Stimulated activated CD4-positive, alpha-beta T cell treated with anti-CD3 and anti-CD28 coated beads, TNF-alpha, amount 100 ng/mL, for 48 hours (primary cell): ENCODE data around the gene ANP32A.
"Not testable (repeated sequence)": the region's sequence is repeated elsewhere in the genome, so short reads cannot be mapped to it uniquely, and the experiment has no call there.

ENCODE experiments used
- DNase-seq, 3 donors: peaks; one replicate each; pipeline ENCODE4 v3.0.0-alpha.2; 2020; ENCODE audit warnings: low read depth in 3 of 3

Gene ANP32A

GRCh38 chr15:68781766-68782588 is 38.7 kb downstream of the ANP32A start:
- peak in 1 of 3 donors; percentile 8 for DNase-seq

DNA sequence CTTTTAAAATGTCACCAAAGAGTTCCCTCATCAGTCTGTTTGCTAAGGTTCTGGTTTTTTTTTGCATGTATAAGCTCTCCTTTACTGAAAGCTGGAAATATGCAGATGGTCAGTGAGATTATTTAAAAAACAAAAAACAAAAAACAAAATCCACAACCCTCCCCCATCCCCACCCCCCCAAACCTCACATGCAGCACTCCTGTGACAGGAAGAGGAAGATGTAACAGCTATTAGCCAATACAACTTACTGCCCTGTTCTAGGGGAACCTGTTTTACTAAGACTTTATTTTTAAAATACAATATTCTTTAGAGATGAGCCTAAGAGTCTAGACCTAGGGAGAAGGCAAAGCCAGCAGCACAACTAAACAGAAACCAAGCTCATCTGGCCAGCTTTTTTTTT is 39.5 kb downstream of the ANP32A start:
- DNase-seq = no peak

DNA sequence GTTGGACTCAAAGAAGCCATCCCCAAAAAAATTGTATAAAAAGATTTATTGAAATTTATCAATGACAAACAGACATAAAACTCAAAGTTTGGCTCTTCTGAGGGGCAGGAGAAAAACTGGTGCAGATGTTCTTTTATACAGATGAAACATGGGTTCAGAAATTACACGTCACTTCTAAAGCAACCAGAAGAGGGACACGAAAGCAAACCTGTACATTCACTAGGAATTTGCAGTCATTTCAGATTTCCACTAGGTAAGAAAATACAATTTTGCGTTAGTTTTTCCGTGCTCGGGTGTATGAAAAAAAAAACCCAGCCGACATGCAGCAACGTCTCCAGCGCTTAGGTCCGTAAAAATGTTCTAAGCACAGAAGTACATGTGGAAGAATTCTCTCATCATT is 41.8 kb downstream of the ANP32A start:
- no peak for DNase-seq

DNA sequence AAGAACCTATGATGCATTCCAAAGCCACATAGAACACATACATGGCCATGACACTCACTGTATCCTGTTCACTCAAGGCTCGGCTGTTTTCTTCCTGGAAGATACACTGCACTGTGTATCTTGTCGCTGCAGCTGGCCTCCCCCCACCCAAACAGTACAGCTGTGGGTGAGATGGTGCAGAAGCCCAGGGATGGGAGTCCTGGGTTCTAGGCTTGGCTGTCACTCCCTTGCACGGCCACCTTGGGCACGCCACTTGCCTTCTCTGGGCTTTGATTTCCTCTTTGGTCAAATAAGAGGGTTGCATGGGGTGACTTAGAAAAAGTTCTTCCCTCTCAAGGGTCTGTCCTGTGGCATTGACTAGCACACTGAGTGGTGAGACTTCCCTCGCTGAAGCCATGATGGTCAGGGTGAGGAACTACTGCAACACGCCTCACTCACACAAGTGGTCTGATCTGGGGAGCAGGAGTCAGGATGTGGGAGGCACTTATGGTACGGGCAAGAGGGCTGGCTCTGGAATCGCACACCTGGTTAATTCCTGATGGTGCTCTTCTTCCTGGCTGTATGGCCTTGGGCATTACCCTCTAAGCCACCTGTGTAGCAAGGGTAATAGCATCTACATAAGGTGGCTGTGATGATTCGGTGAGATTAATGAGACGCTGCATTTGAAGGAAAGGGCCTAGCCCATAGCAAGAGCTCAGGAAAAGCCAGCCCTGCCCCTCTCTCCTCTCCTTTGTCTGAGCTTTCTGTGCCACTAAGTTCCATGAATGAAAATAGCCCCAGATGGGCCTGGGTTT is 44.0 kb downstream of the ANP32A start:
- no peak for DNase-seq

DNA sequence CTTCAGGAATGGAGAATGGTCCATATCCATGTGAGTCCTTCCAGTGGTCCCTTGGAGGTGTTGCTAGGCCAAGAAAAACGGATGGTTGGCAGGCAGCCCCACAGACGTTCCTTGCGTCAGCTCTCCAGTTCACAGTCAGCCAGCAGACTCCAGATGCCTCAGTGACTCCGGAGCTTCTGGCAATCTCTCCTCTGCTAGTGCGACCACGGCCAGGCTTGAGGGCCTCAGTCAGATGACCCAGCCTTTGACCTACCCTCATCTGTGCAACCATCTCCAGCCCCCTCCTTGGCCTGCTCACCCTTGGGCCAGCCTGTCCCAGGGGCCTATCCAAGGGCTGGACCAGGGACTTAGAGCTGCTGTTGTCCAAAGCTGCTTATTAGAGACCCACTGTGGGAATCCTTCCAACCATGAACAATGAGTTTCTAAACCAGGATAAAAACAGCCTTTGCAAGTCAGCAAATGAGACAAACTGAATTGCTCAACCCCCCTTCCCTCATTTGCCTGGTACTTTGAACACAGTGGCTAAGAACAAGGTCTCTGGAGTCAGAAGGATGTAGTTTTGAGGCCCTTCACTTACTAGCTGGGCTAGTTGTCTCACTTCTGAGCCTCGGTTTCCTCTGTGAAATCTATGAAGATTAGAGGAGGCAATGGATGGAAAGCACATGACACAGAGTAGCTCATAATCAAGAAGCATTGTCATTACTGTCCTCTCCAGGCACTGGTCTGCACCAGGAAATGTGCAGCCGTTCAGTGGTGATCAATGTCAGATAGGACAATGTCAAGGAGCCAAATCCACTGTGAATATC is 44.8 kb downstream of the ANP32A start:
- no peak for DNase-seq

- no peak for DNase-seq
Observed at GRCh38 chr15:68775236-68775577, 45.5 kb downstream of the ANP32A start.

- no peak for DNase-seq
Observed at GRCh38 chr15:68774521-68775235, 46.0 kb downstream of the ANP32A start.

- DNase-seq = no peak
Observed at GRCh38 chr15:68774120-68774519, 46.6 kb downstream of the ANP32A start.

GRCh38 chr15:68773036-68773435 is 47.7 kb downstream of the ANP32A start:
- DNase-seq = no peak

DNA sequence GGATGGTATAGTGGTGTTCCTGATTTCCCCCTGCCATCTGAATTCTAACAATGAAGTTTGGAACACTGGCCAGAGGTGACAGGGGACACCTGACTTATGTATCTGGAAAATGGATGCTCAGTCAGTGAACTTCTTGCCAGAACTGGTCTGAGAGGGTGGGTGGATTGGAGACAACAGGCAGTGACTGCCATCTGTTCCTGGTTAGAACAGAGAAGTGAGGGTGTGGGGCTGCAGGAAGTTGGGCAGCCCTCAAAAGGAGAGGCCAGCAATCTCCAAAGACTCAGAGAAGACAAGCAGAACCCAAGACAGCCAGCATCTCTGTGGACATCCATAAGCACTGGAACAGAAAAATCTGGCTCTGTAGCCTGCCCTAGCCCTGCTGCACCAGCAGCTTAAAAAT is 50.5 kb downstream of the ANP32A start:
- no peak for DNase-seq

- no peak for DNase-seq
Observed at GRCh38 chr15:68769702-68770101, 51.0 kb downstream of the ANP32A start.

- DNase-seq = no peak
Observed at GRCh38 chr15:68768321-68768720, 52.4 kb downstream of the ANP32A start.

DNA sequence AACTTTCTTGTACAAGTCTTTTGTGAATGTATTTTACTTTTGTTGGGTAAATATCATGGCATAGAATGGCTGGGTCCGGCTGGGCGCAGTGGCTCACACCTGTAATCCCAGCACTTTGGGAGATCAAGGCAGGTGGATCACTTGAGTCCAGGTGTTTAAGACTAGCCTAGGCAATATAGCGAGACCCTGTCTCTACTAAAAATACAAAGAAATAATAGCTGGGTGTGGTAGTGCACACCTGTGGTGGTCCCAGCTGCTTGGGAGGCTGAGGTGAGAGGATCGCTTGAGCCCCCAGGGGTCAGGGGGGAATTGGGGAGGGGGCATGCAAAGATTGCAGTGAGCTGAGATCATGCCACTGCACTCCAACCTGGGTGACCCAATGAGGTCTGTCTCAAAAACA is 52.9 kb downstream of the ANP32A start:
- no peak for DNase-seq

- DNase-seq = no peak
Observed at GRCh38 chr15:68765602-68766368, 54.9 kb downstream of the ANP32A start.

DNA sequence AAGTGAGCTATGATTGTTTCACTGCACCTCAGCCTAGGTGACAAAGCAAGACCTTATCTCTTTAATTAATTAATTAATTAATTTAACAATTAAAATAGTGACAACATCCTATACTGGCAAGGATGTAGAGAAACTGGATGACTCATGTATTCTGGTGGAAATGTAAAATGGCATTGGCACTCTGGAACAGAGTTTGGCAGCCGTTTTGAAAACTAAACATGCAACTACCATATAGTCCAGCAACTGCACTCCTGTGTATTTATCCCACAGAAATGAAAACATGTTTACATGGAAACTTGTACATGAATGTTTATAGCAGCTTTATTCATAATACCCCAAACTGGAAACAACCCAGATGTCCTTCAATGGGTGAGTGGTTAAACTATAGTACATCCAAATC is 56.6 kb downstream of the ANP32A start:
- no peak for DNase-seq

GRCh38 chr15:68763063-68763462 is 57.6 kb downstream of the ANP32A start:
- DNase-seq = no peak

- not testable (repeated sequence) for DNase-seq
Observed at GRCh38 chr15:68759982-68760579, 60.6 kb downstream of the ANP32A start.

DNA sequence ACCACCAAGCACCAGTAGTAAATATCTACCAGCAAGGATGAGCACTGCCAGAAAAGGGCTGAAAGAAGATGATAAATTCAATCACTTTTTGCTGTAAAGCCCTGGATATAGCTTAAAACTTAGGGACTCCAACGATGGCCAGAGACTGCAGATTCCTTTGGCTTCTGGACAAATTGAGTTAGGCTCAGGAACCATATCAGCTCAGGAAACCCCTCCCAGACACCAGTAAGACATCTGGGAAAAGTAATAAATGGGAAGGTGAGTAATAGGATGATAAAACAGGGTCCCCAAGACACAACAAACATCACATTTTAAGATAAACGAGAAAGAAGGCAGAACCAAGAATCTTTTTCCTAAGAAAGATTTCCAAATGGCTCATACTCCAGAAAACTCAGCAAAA is 65.0 kb downstream of the ANP32A start:
- DNase-seq = no peak

- DNase-seq = no peak
Observed at GRCh38 chr15:68751622-68752021, 69.1 kb downstream of the ANP32A start.

DNA sequence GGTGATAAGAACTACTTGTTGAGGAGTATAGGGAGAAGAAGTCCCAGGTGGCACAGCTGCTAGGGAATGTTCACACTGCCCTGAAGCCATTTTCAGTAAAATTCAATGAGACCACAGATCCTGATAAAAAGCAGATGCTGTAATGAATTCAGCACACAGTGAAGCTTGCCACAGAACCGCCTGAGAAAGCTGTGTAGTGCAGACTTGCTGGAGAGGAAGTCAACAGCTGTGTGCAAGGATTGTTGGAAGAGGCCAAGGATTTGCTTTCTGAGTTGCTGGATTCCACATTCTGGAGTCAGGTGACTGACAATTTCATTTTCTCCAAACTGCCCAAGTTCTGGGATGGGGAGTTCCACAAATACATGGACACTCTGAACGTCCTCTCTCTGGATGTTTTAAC is 70.9 kb downstream of the ANP32A start:
- no peak for DNase-seq

DNA sequence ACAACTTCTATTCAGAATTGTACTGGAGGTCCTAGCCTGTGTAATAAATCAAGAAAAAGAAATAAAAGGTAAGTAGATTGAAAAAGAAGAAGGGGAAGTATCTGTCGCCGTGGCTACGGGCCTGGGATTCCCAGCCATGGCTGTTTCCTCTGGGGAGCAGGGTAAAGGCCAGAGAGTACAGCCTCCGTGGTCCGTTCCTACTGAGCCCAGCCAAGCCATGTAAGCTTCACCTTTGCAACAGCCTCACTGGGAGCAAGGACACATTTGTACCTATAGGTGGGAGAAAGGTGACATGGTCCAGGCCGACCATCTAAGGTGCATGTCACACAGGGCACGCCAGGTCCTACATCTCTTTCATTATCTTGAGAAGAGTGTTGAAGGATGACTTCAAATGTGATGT is 71.3 kb downstream of the ANP32A start:
- no peak for DNase-seq
